GM12878 (cell line): ENCODE measurements around the gene GDPD2. TPM values are rescaled to one million over a fixed set of nuclear protein-coding genes. Genes with fewer than 3 reads are reported as not detected.

Experiments used
- ATAC-seq: fragments of 200-7000 bp; cut with Tn5 transposase; 3 replicates; pipeline ENCODE4 v1.9.1; 2020; ENCODE audit warnings: mild to moderate bottlenecking, moderate library complexity
- BruUV-seq: library from RNA; stranded (reverse); fragments of 400-500 nt; replicated peaks from 2 replicates; lab custom pipeline; 2021; lab: Mats Ljungman, UMichigan
- CTCF ChIA-PET: fragments of 300-600 bp; sonication (Branson Sonifier 250); formaldehyde crosslinking; extraction: SDS; loops from one replicate; lab custom pipeline; 2021; ENCODE audit warnings: inconsistent platforms; lab: Yijun Ruan, JAX
- POLR2A ChIA-PET: fragments of 350-600 bp; formaldehyde crosslinking; extraction: SDS; loops from one replicate; lab custom pipeline; 2021; ENCODE audit warnings: inconsistent platforms; lab: Charles Lee
- RAD21 ChIA-PET: fragments of 300-600 bp; sonication (Branson Sonifier 250); formaldehyde crosslinking; loops from one replicate; lab custom pipeline; 2023; ENCODE audit warnings: antibody characterized with exemption; ENCODE audit not compliant: unreplicated experiment; lab: Charles Lee
- SMC1A ChIA-PET: fragments of 300-600 bp; sonication (Branson Sonifier 250); formaldehyde crosslinking; loops from one replicate; lab custom pipeline; 2023; ENCODE audit not compliant: unreplicated experiment, uncharacterized antibody; lab: Charles Lee
- DNase-seq: peaks from one replicate; pipeline ENCODE4 v3.0.0-alpha.2; 2011; ENCODE audit warnings: low read depth, low spot score
- FAIRE-seq: peaks from 3 replicates; lab custom pipeline; 2011; peaks lifted over from hg19 to GRCh38; lab: Jason Lieb, UNC
- H2AFZ ChIP-seq: 2 replicates; pipeline ENCODE4 v1.6.0; 2011; ENCODE audit warnings: low read depth, low read length, control low read depth; ENCODE audit not compliant: control insufficient read depth
- H3K27ac ChIP-seq: 2 replicates; pipeline ENCODE4 v1.5.1; 2011; ENCODE audit warnings: control low read depth; ENCODE audit not compliant: control insufficient read depth, insufficient read depth
- H3K27me3 ChIP-seq, 2 experiments: replicated peaks in 1 of 2; 2 replicates each; pipeline versions ENCODE4 v1.6.0 to v1.6.1; 2011; ENCODE audit warnings: low read length in 1 of 2; ENCODE audit not compliant: control insufficient read depth in 2 of 2, insufficient read depth in 2 of 2
- H3K36me3 ChIP-seq, 2 experiments: 2 replicates each; pipeline ENCODE4 v1.5.1; 2011; ENCODE audit warnings: low read length in 1 of 2; ENCODE audit not compliant: control insufficient read depth in 2 of 2, insufficient read depth in 2 of 2
- H3K4me1 ChIP-seq: 2 replicates; pipeline ENCODE4 v1.6.1; 2011; ENCODE audit warnings: mild to moderate bottlenecking, low read length, moderate library complexity, mixed read lengths; ENCODE audit not compliant: control insufficient read depth, insufficient read depth
- H3K4me2 ChIP-seq: 2 replicates; pipeline ENCODE4 v1.6.0; 2011; ENCODE audit warnings: control low read depth; ENCODE audit not compliant: control insufficient read depth, insufficient read depth
- H3K4me3 ChIP-seq: fragments of 200-600 bp; sonication (generic); 2 replicates; pipeline ENCODE4 v1.5.1; 2016
- H3K79me2 ChIP-seq: 2 replicates; pipeline ENCODE4 v1.6.0; 2011; ENCODE audit warnings: low read length; ENCODE audit not compliant: control insufficient read depth, insufficient read depth
- H3K9ac ChIP-seq: 2 replicates; pipeline ENCODE4 v1.8.0; 2011; ENCODE audit warnings: low read length, control low read depth, mixed read lengths; ENCODE audit not compliant: control insufficient read depth, insufficient read depth
- H3K9me3 ChIP-seq: replicated peaks from 3 replicates; pipeline ENCODE4 v1.5.1; 2011; ENCODE audit warnings: mild to moderate bottlenecking, low read length; ENCODE audit not compliant: control insufficient read depth, insufficient read depth
- H4K20me1 ChIP-seq: 2 replicates; pipeline ENCODE4 v1.6.0; 2011; ENCODE audit not compliant: control insufficient read depth, insufficient read depth
- BCL11A ChIP-seq: IDR thresholded peaks from 2 replicates; pipeline ENCODE4 v1.6.1; 2011; ENCODE audit warnings: low read depth, low read length
- HDGF ChIP-seq: fragments of 450-650 bp; IDR thresholded peaks from 2 replicates; pipeline ENCODE4 v1.6.1; 2016; ENCODE audit warnings: antibody characterized with exemption
- LARP7 ChIP-seq: fragments of 450-650 bp; IDR thresholded peaks from 2 replicates; pipeline ENCODE4 v1.6.1; 2017; ENCODE audit warnings: mild to moderate bottlenecking
- NR2C1 ChIP-seq: fragments of 450-650 bp; IDR thresholded peaks from 2 replicates; pipeline ENCODE4 v1.6.1; 2017; ENCODE audit warnings: antibody characterized with exemption, mild to moderate bottlenecking, moderate library complexity
- RB1 ChIP-seq: fragments of 450-650 bp; formaldehyde crosslinking; IDR thresholded peaks from 2 replicates; pipeline ENCODE4 v1.6.1; 2017; ENCODE audit warnings: mild to moderate bottlenecking, borderline replicate concordance
- ZNF217 ChIP-seq: fragments of 450-650 bp; IDR thresholded peaks from 2 replicates; pipeline ENCODE4 v1.6.1; 2017; ENCODE audit warnings: antibody characterized with exemption, mild to moderate bottlenecking
- ZNF384 ChIP-seq: IDR thresholded peaks from 2 replicates; pipeline ENCODE4 v1.6.1; 2012; ENCODE audit warnings: low read depth, mild to moderate bottlenecking, low read length, improper control_type of control experiment, borderline replicate concordance
- ZNF592 ChIP-seq: fragments of 450-650 bp; IDR thresholded peaks from 2 replicates; pipeline ENCODE4 v1.6.1; 2017; ENCODE audit warnings: mild to moderate bottlenecking, moderate library complexity
- ZNF687 ChIP-seq: fragments of 450-650 bp; IDR thresholded peaks from 2 replicates; pipeline ENCODE4 v1.6.1; 2017; ENCODE audit warnings: mild to moderate bottlenecking, moderate library complexity
- WGBS: methylation state at CpG from one replicate; pipeline ENCODE4 v1.1.6; 2016; ENCODE audit warnings: low lambda C conversion rate; ENCODE audit not compliant: insufficient replicate concordance, insufficient coverage; ENCODE audit errors: missing lambda C conversion rate; 5-methylcytosine and 5-hydroxymethylcytosine counted together
- in situ Hi-C: fragments of 300-500 bp; cut with MboI; formaldehyde crosslinking; loops from 9 replicates; pipeline ENCODE4 v1.14.3; 2018; ENCODE audit warnings: mixed read lengths
- intact Hi-C: fragments of 100-400 bp; cut with micrococcal nuclease; formaldehyde crosslinking; loops from one replicate; pipeline ENCODE4 v1.14.2; 2022; ENCODE audit not compliant: unreplicated experiment
- polyA plus RNA-seq, 11 experiments: library from polyadenylated mRNA; depleted of rRNA in 4 of 11; unstranded in 6 of 11; stranded (reverse) in 5 of 11; fragments of >200 nt; fragmentation: Nextera tagmentation in 4 of 11; fragmentation: Illumina TruSeq in 1 of 11; extraction: Ambion mirVana in 4 of 11; extraction: Trizol in 1 of 11; gene quantifications; 1 replicate in 1 of 11; 2 replicates in 10 of 11; pipeline versions ENCODE4 v1.2.1 to v1.2.3, GENCODE V29; 2011 to 2016; ENCODE audit warnings: inconsistent platforms in 2 of 11, missing spikeins in 2 of 11, low read depth in 1 of 11
- total RNA-seq, 4 experiments: library from RNA; depleted of rRNA in 3 of 4; stranded (reverse); fragments of >200 nt in 3 of 4; fragmentation: Illumina TruSeq in 1 of 4; extraction: Trizol in 1 of 4; gene quantifications; 2 replicates each; pipeline versions ENCODE4 v1.2.1 to v1.2.3, GENCODE V29; 2013 to 2021

Gene GDPD2
- total and polyA plus RNA-seq, 10 of the 15 experiments (the other 5 are each of a cell fraction or from before 2014, with no cell fraction given), result 0.04 to 0.11 (median 0.09) TPM; not detected in 7

- in situ Hi-C loops, result no loop called here
Observed at GRCh38 chrX:70479922-70480659, 57.0 kb downstream of the GDPD2 start.

GRCh38 chrX:70480660-70481018 lies 57.5 kb downstream of the GDPD2 start:
- ChIA-PET POLR2A (no interaction called here), SMC1A (no interaction called here), RAD21 (no interaction called here), CTCF (no interaction called here)
- WGBS, result 32% methylated on average over 9 of the region's 9 CpGs
- Histone ChIP-seq H4K20me1 (no peaks in the 10 kb centered on the region), H3K4me2 (no peak overlapping the region), H3K27me3 (no peaks in the 10 kb centered on the region), H2AFZ (no peak overlapping the region), H3K36me3 (no peaks in the 10 kb centered on the region), H3K79me2 (no peaks in the 10 kb centered on the region), H3K9ac (no peak overlapping the region), H3K27ac (no peak overlapping the region), H3K4me1 (no peaks in the 10 kb centered on the region), H3K9me3 (no peaks in the 10 kb centered on the region), H3K4me3 (no peak overlapping the region)
- in situ Hi-C loops (no loop called here), intact Hi-C loops (no loop called here)
- DNase-seq (no peak), FAIRE-seq (no peak), ATAC-seq (no peak)
- no TSS peak for BruUV-seq
- no peak for TF ChIP-seq LARP7
- no peak for TF ChIP-seq RB1
- TF ChIP-seq ZNF217, result no peak
- TF ChIP-seq ZNF687, result no peak
- TF ChIP-seq BCL11A, result no peak
- no peak for TF ChIP-seq ZNF384
- no peak for TF ChIP-seq ZNF592
- no peak for TF ChIP-seq NR2C1

More at GRCh38 chrX:70479922-70480659, 57.0 kb downstream of the GDPD2 start:
- Histone ChIP-seq H3K27ac (no peak overlapping the region), H3K4me1 (no peaks in the 10 kb centered on the region), H3K27me3 (no peaks in the 10 kb centered on the region), H3K9me3 (no peaks in the 10 kb centered on the region), H2AFZ (no peak overlapping the region), H4K20me1 (no peaks in the 10 kb centered on the region), H3K9ac (no peak overlapping the region), H3K4me2 (no peak overlapping the region), H3K79me2 (no peaks in the 10 kb centered on the region), H3K4me3 (no peak overlapping the region), H3K36me3 (no peaks in the 10 kb centered on the region)
- FAIRE-seq, result no peak
- ChIA-PET POLR2A (no interaction called here), CTCF (no interaction called here)
- intact Hi-C loops, result no loop called here
- no TSS peak for BruUV-seq
- no peak for DNase-seq
- TF ChIP-seq RB1 (no peak), HDGF (no peak)
- TF ChIP-seq, all 136 proteins: peak for 0
- ATAC-seq, result no peak
- ChIA-PET RAD21 (interaction anchor here (1.1 kb wide), 1 partner anchor 185 kb away, joined by 5 read pairs; no protein-coding TSS in a partner anchor), SMC1A (no interaction called here)
- WGBS, result 33% methylated on average over 6 of the region's 6 CpGs
